Mucosa of rectum (tissue), 2 donors: ENCODE data around the gene PI4KA.

Source experiments
- H3K27ac ChIP-seq, 2 donors: one replicate each; pipeline ENCODE4 v1.7.0; 2013; ENCODE audit warnings: inconsistent platforms in 2 of 2, low read depth in 2 of 2, low read length in 2 of 2
- H3K27me3 ChIP-seq, 2 donors: one replicate each; pipeline ENCODE4 v1.7.0; 2013; ENCODE audit warnings: low read length in 2 of 2; ENCODE audit not compliant: control insufficient read depth in 2 of 2, insufficient read depth in 2 of 2
- H3K36me3 ChIP-seq, 2 donors: one replicate each; pipeline ENCODE4 v1.7.0; 2013; ENCODE audit warnings: low read length in 2 of 2; ENCODE audit not compliant: control insufficient read depth in 2 of 2, insufficient read depth in 2 of 2
- H3K4me1 ChIP-seq, 2 donors: one replicate each; pipeline ENCODE4 v1.7.0; 2013; ENCODE audit warnings: low read length in 2 of 2, mild to moderate bottlenecking in 1 of 2; ENCODE audit not compliant: control insufficient read depth in 2 of 2, insufficient read depth in 2 of 2
- H3K4me3 ChIP-seq, 2 donors: one replicate each; pipeline ENCODE4 v1.7.0; 2013; ENCODE audit warnings: low read length in 2 of 2
- H3K9ac ChIP-seq, 2 donors: one replicate each; pipeline ENCODE4 v1.7.0; 2013; ENCODE audit warnings: low read length in 2 of 2, low read depth in 1 of 2, mild to moderate bottlenecking in 1 of 2
- H3K9me3 ChIP-seq, 2 donors: one replicate each; pipeline ENCODE4 v1.7.0; 2013; ENCODE audit warnings: low read length in 2 of 2; ENCODE audit not compliant: control insufficient read depth in 2 of 2
- donor health status: healthy.
- donor health status: Normal muscosa, but diverticular disease.

The PI4KA gene

GRCh38 chr22:20794650-20795413 is 63.8 kb downstream of the PI4KA start:
- H3K4me1 ChIP-seq: peaks cover 0 to 3% of the 10 kb centered on the region in 2 donors
- H3K27ac ChIP-seq: no peak overlapping the region
- no peaks in the 10 kb centered on the region for H3K27me3 ChIP-seq
- peaks cover 53 to 65% of the 10 kb centered on the region in 2 donors for H3K36me3 ChIP-seq
- H3K4me3 ChIP-seq: no peak overlapping the region
- H3K9ac ChIP-seq: no peak overlapping the region
- no peaks in the 10 kb centered on the region for H3K9me3 ChIP-seq

- Histone ChIP-seq H3K36me3 (peaks cover 46 to 58% of the 10 kb centered on the region in 2 donors), H3K9me3 (no peaks in the 10 kb centered on the region), H3K27me3 (no peaks in the 10 kb centered on the region), H3K9ac (no peak overlapping the region), H3K4me1 (peaks cover 0 to 3% of the 10 kb centered on the region in 2 donors), H3K4me3 (no peak overlapping the region), H3K27ac (no peak overlapping the region)
These were observed 64.6 kb downstream of the PI4KA start for GRCh38 chr22:20793748-20794649.

- Histone ChIP-seq H3K4me3 (no peak overlapping the region), H3K27ac (no peak overlapping the region), H3K27me3 (no peaks in the 10 kb centered on the region), H3K36me3 (peaks cover 40 to 58% of the 10 kb centered on the region in 2 donors), H3K9ac (no peak overlapping the region), H3K4me1 (peaks cover 0 to 3% of the 10 kb centered on the region in 2 donors), H3K9me3 (no peaks in the 10 kb centered on the region)
These were observed 65.5 kb downstream of the PI4KA start for GRCh38 chr22:20792966-20793728.

- H3K27ac ChIP-seq: no peak overlapping the region
- peaks cover 38 to 58% of the 10 kb centered on the region in 2 donors for H3K36me3 ChIP-seq
- no peaks in the 10 kb centered on the region for H3K27me3 ChIP-seq
- no peak overlapping the region for H3K4me3 ChIP-seq
- H3K9ac ChIP-seq: no peak overlapping the region
- H3K4me1 ChIP-seq: peaks cover 0 to 3% of the 10 kb centered on the region in 2 donors
- no peaks in the 10 kb centered on the region for H3K9me3 ChIP-seq
These were observed 66.2 kb downstream of the PI4KA start for GRCh38 chr22:20792221-20792965.

- H3K27ac ChIP-seq: no peak overlapping the region
- no peak overlapping the region for H3K4me3 ChIP-seq
- H3K9ac ChIP-seq: no peak overlapping the region
- no peaks in the 10 kb centered on the region for H3K27me3 ChIP-seq
- H3K36me3 ChIP-seq: peaks cover 25 to 40% of the 10 kb centered on the region in 2 donors
- no peaks in the 10 kb centered on the region for H3K9me3 ChIP-seq
- H3K4me1 ChIP-seq: peaks cover 0 to 3% of the 10 kb centered on the region in 2 donors
These were observed 69.8 kb downstream of the PI4KA start for GRCh38 chr22:20788627-20789344.

GRCh38 chr22:20787746-20788626 is 70.6 kb downstream of the PI4KA start:
- no peak overlapping the region for H3K9ac ChIP-seq
- H3K27ac ChIP-seq: no peak overlapping the region
- peaks cover 0 to 3% of the 10 kb centered on the region in 2 donors for H3K4me1 ChIP-seq
- no peaks in the 10 kb centered on the region for H3K9me3 ChIP-seq
- peaks cover 21 to 42% of the 10 kb centered on the region in 2 donors for H3K36me3 ChIP-seq
- H3K4me3 ChIP-seq: no peak overlapping the region
- no peaks in the 10 kb centered on the region for H3K27me3 ChIP-seq

GRCh38 chr22:20787223-20787622 is 71.4 kb downstream of the PI4KA start:
- Histone ChIP-seq H3K4me1 (peaks cover 0 to 3% of the 10 kb centered on the region in 2 donors), H3K4me3 (no peak overlapping the region), H3K9ac (no peak overlapping the region), H3K27ac (no peak overlapping the region), H3K9me3 (no peaks in the 10 kb centered on the region), H3K27me3 (no peaks in the 10 kb centered on the region), H3K36me3 (peaks cover 14 to 39% of the 10 kb centered on the region in 2 donors)

- Histone ChIP-seq H3K36me3 (peaks cover 12 to 39% of the 10 kb centered on the region in 2 donors), H3K9ac (no peak overlapping the region), H3K27ac (no peak overlapping the region), H3K27me3 (no peaks in the 10 kb centered on the region), H3K4me3 (no peak overlapping the region), H3K4me1 (peaks cover 0 to 3% of the 10 kb centered on the region in 2 donors), H3K9me3 (no peaks in the 10 kb centered on the region)
These were observed 72.1 kb downstream of the PI4KA start for GRCh38 chr22:20786536-20786979.
